IPS DF 6.9 (cell line): ENCODE measurements around the gene GABRA4.

Source experiments
- DNase-seq: peaks from one replicate; pipeline ENCODE4 v3.0.0-alpha.2; 2013; ENCODE audit warnings: low read depth, low spot score
- H3K27ac ChIP-seq: one replicate; pipeline ENCODE4 v1.5.1; 2013; ENCODE audit warnings: low read length, control low read depth
- H3K27me3 ChIP-seq: 2 replicates; pipeline ENCODE4 v1.6.1; 2013; ENCODE audit warnings: mild to moderate bottlenecking, low read length; ENCODE audit not compliant: control insufficient read depth, insufficient read depth
- H3K36me3 ChIP-seq: 2 replicates; pipeline ENCODE4 v1.6.1; 2013; ENCODE audit warnings: low read length; ENCODE audit not compliant: control insufficient read depth, insufficient read depth
- H3K4me1 ChIP-seq: 2 replicates; pipeline ENCODE4 v1.6.1; 2013; ENCODE audit warnings: low read length; ENCODE audit not compliant: control insufficient read depth, insufficient read depth
- H3K4me3 ChIP-seq: 2 replicates; pipeline ENCODE4 v1.5.1; 2013; ENCODE audit warnings: mild to moderate bottlenecking, low read length
- H3K9me3 ChIP-seq: 2 replicates; pipeline ENCODE4 v1.6.1; 2013; ENCODE audit warnings: low read length, inconsistent platforms; ENCODE audit not compliant: control insufficient read depth, insufficient read depth
- WGBS: extraction: QIAGEN DNeasy Blood & Tissue Kit; methylation state at CpG from one replicate; pipeline ENCODE4 v1.1.7; 2013; ENCODE audit warnings: mixed read lengths, missing lambda C conversion rate; ENCODE audit not compliant: insufficient read length, insufficient coverage; 5-methylcytosine and 5-hydroxymethylcytosine counted together

GABRA4 gene

DNA sequence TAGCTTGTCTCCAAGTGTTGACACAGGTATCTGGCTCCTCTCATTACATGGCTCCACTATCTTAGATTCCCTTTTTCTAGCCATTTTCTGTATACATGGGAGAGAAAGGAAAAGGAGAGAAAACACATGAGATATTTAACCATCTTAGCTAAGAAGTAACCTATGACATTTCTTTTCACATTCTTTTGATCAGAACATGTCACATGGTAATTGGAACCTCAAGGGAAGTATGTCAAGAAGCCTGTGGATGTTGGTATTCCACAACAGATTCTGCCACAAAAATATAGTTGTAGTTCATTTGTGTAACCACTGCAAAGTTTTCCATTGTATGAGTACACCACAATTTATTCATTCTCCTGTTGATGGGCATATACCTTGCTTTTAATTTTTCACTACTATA lies 19.3 kb upstream of the GABRA4 start:
- no peak for DNase-seq
- no peak overlapping the region for H3K27ac ChIP-seq
- no peaks in the 10 kb centered on the region for H3K9me3 ChIP-seq
- no peak overlapping the region for H3K4me3 ChIP-seq
- H3K4me1 ChIP-seq = no peaks in the 10 kb centered on the region
- H3K36me3 ChIP-seq = no peaks in the 10 kb centered on the region
- no peaks in the 10 kb centered on the region for H3K27me3 ChIP-seq

GRCh38 chr4:47010912-47011446 lies 17.6 kb upstream of the GABRA4 start:
- WGBS = no CpG with 5 or more reads among the region's 2 CpGs
- DNase-seq = no peak
- H3K4me3 ChIP-seq = no peak overlapping the region
- H3K4me1 ChIP-seq = no peaks in the 10 kb centered on the region
- H3K27me3 ChIP-seq = no peaks in the 10 kb centered on the region
- no peak overlapping the region for H3K27ac ChIP-seq
- H3K36me3 ChIP-seq = no peaks in the 10 kb centered on the region
- H3K9me3 ChIP-seq = no peaks in the 10 kb centered on the region

DNA sequence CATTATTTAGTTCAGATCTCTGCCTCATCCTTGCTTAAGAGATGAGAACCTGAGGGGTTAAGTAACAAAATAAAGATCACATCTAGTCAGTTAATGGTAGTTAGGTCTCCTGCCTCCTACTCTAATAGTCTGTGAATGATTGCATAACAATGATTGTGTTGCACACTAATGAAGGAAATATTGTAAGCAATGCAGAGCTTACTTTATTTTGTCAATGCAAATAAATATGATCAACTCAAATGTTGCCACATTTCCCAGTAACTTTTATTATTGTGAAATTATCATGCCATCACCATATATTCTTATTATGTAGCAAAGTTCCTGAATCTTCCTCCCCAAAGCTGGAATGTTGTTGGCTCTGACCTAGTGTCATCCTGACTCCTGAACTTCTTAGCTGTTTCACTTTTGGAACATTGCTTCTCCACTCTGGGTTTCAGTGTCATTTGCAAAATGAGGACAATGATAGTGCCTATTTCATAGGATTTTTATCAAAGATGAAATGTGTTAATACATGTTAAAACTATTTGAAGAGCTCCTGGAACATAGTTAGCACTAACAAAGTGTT lies 17.0 kb upstream of the GABRA4 start:
- no peak for DNase-seq
- no peak overlapping the region for H3K4me3 ChIP-seq
- H3K27me3 ChIP-seq = no peaks in the 10 kb centered on the region
- no peaks in the 10 kb centered on the region for H3K9me3 ChIP-seq
- no peaks in the 10 kb centered on the region for H3K4me1 ChIP-seq
- H3K36me3 ChIP-seq = no peaks in the 10 kb centered on the region
- no peak overlapping the region for H3K27ac ChIP-seq

DNA sequence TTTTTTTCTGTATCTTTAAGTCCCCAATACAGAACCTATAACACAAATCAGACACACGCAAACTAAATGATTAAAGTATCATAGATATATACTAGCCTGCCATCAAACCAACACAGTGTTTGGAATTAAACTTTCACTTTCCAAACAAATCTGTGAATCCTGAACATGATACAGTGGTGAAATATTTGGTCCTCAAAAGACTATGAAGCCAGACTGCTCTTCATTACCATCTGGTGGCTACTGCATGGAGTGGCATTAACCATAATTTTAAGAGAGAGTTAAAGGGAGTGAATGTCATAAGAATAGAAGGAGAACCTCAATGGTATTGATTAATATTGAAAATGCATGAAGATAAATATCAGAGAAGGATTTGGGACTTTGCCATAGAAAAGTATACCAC lies 9.2 kb upstream of the GABRA4 start:
- WGBS = no CpG with 5 or more reads among the region's 1 CpG
- H3K27me3 ChIP-seq = no peaks in the 10 kb centered on the region
- H3K27ac ChIP-seq = no peak overlapping the region
- no peaks in the 10 kb centered on the region for H3K4me1 ChIP-seq
- DNase-seq = no peak
- H3K36me3 ChIP-seq = no peaks in the 10 kb centered on the region
- H3K4me3 ChIP-seq = no peak overlapping the region
- peaks cover 1% of the 10 kb centered on the region; the same call in 1 of the 2 replicates for H3K9me3 ChIP-seq

DNA sequence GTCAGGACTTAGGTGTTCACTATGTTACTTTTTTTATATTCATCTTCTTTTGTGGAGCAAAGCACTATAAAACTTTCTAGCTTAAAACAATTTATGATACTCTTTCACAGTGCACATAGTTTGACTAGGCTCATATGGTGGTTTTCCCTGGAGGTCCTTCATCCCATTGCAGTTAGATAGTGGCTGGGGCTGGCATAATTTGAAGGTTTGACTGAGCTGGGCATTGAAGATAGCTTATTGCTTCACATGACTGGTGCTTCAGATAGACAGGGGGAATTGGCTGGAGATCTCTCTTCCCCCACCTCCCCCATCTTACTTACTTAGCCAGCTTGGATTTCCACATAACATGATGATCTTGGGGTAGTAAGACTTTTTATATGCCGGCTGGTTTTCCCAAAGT lies 7.0 kb upstream of the GABRA4 start:
- no CpG with 5 or more reads among the region's 1 CpG for WGBS
- Histone ChIP-seq H3K4me3 (no peak overlapping the region), H3K27ac (no peak overlapping the region), H3K36me3 (no peaks in the 10 kb centered on the region), H3K9me3 (peaks cover 1% of the 10 kb centered on the region; the same call in 1 of the 2 replicates), H3K27me3 (no peaks in the 10 kb centered on the region; the same call in 1 of the 2 replicates), H3K4me1 (no peaks in the 10 kb centered on the region)
- DNase-seq = no peak

DNA sequence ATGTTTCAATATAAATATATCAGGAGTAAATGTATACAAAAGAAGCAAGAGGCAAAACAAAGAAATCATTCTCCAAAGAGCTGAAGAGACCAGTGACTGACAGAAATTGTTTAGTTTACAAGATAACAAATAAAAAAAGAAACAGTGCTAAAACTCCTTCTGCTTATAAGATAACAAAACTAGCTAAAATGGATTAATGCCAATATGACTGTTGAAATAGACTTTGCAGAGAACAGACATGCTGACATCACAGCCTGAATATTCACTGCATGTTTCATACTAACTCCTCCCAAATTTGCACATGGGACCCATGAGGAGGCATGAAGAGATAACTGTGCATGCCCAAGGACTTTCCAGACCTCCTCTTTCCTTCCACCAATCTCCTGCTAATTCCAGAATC lies 6.2 kb upstream of the GABRA4 start:
- no peaks in the 10 kb centered on the region for H3K4me1 ChIP-seq
- DNase-seq = no peak
- H3K9me3 ChIP-seq = no peaks in the 10 kb centered on the region; the same call in 1 of the 2 replicates
- H3K27me3 ChIP-seq = peaks cover 2% of the 10 kb centered on the region; the same call in 1 of the 2 replicates
- H3K27ac ChIP-seq = no peak overlapping the region
- H3K36me3 ChIP-seq = no peaks in the 10 kb centered on the region
- H3K4me3 ChIP-seq = no peak overlapping the region

- no peaks in the 10 kb centered on the region for H3K36me3 ChIP-seq
- no peaks in the 10 kb centered on the region; the same call in 1 of the 2 replicates for H3K9me3 ChIP-seq
- H3K27me3 ChIP-seq = peaks cover 18% of the 10 kb centered on the region; the same call in 1 of the 2 replicates
- no peak for DNase-seq
- no peaks in the 10 kb centered on the region for H3K4me1 ChIP-seq
- no peak overlapping the region for H3K27ac ChIP-seq
- peak overlapping the region; percentile 47; the same call in 1 of the 2 replicates for H3K4me3 ChIP-seq
- WGBS = no CpG with 5 or more reads among the region's 14 CpGs
Observed at GRCh38 chr4:46994007-46994405, 625 bp upstream of the GABRA4 start.

GRCh38 chr4:46992338-46992737 lies 1.0 kb downstream of the GABRA4 start:
- Histone ChIP-seq H3K36me3 (no peaks in the 10 kb centered on the region), H3K27ac (no peak overlapping the region), H3K4me3 (no peak overlapping the region), H3K4me1 (no peaks in the 10 kb centered on the region), H3K9me3 (no peaks in the 10 kb centered on the region; the same call in 1 of the 2 replicates), H3K27me3 (peaks cover 18% of the 10 kb centered on the region; the same call in 1 of the 2 replicates)
- WGBS = no CpG with 5 or more reads among the region's 9 CpGs
- DNase-seq = no peak

- Histone ChIP-seq H3K4me1 (no peaks in the 10 kb centered on the region), H3K4me3 (no peak overlapping the region), H3K36me3 (no peaks in the 10 kb centered on the region), H3K27me3 (peaks cover 2% of the 10 kb centered on the region; the same call in 1 of the 2 replicates), H3K27ac (no peak overlapping the region), H3K9me3 (no peaks in the 10 kb centered on the region)
- no peak for DNase-seq
- 100% methylated on average over 1 of the region's 3 CpGs for WGBS
Observed at GRCh38 chr4:46986922-46987638, 6.3 kb downstream of the GABRA4 start.

GRCh38 chr4:46984781-46985180 lies 8.6 kb downstream of the GABRA4 start:
- H3K4me1 ChIP-seq = no peaks in the 10 kb centered on the region
- H3K27me3 ChIP-seq = no peaks in the 10 kb centered on the region
- no peaks in the 10 kb centered on the region for H3K9me3 ChIP-seq
- WGBS = no CpG with 5 or more reads among the region's 1 CpG
- DNase-seq = no peak
- no peak overlapping the region for H3K27ac ChIP-seq
- H3K4me3 ChIP-seq = no peak overlapping the region
- H3K36me3 ChIP-seq = no peaks in the 10 kb centered on the region

DNA sequence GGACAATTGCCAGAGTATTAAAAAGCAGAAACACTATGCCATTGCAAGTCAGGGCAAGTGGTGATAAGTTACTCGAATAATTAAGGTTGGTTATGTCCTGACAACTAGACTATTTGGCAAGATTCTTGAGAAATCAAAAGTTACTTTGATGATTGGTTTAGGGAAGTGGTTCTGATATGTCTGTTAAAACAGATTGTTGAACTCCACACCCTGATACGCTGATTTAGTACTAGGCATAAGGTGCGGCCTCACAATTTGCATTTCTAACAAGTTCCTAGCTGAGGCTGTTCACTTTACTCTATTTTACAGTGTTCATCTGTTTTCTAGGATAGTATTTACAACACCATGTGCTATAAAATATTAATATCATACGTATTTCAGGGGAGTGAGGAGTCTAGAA lies 12.5 kb downstream of the GABRA4 start:
- no CpG with 5 or more reads among the region's 4 CpGs for WGBS
- Histone ChIP-seq H3K36me3 (no peaks in the 10 kb centered on the region), H3K27me3 (no peaks in the 10 kb centered on the region), H3K4me1 (no peaks in the 10 kb centered on the region), H3K9me3 (no peaks in the 10 kb centered on the region), H3K4me3 (no peak overlapping the region), H3K27ac (no peak overlapping the region)
- no peak for DNase-seq
